C4-2B (cell line): ENCODE results near the gene PROCR.
"Not testable (repeated sequence)": the region's sequence is repeated elsewhere in the genome, so short reads cannot be mapped to it uniquely, and the experiment has no call there.

Experiments used
- ZFX ChIP-seq: fragments of 450-650 bp; IDR thresholded peaks from 2 replicates; pipeline ENCODE4 v1.6.1; 2017
- TF ChIP-seq, protein P1 (sequence below): fragments of 450-650 bp; conservative IDR thresholded peaks from 2 replicates; pipeline ENCODE4 v1.5.1; 2017; ENCODE audit warnings: mild to moderate bottlenecking

DNA sequence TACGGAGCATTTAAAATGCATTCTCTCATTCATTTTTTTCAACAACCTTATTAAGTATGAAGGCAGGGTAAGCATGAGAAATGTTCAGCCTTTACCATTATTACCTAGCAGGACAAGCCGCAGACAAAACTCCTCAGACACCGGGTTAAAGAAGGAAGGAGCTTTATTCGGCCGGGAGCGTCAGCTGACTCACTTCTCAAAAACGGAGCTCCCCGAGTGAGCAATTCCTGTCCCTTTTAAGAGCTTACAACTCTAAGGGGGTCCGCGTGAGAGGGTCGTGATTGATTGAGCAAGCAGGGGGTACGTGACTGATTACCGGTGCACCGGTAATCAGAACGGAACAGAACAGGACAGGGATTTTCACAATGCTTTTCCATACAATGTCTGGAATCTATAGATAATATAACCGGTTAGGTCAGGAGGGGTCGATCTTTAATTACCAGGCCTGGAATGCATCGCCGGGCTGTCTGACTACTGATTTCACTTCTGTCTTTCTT is 24.2 kb upstream of the PROCR start:
- TF ChIP-seq, protein P1, sequence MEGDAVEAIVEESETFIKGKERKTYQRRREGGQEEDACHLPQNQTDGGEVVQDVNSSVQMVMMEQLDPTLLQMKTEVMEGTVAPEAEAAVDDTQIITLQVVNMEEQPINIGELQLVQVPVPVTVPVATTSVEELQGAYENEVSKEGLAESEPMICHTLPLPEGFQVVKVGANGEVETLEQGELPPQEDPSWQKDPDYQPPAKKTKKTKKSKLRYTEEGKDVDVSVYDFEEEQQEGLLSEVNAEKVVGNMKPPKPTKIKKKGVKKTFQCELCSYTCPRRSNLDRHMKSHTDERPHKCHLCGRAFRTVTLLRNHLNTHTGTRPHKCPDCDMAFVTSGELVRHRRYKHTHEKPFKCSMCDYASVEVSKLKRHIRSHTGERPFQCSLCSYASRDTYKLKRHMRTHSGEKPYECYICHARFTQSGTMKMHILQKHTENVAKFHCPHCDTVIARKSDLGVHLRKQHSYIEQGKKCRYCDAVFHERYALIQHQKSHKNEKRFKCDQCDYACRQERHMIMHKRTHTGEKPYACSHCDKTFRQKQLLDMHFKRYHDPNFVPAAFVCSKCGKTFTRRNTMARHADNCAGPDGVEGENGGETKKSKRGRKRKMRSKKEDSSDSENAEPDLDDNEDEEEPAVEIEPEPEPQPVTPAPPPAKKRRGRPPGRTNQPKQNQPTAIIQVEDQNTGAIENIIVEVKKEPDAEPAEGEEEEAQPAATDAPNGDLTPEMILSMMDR, result not testable (repeated sequence)
- TF ChIP-seq ZFX, result not testable (repeated sequence)
